GM19240 (cell line): ENCODE results near the gene TRAF7.
"Not testable (repeated sequence)": the region's sequence is repeated elsewhere in the genome, so short reads cannot be mapped to it uniquely, and the experiment has no call there.

ENCODE experiments used
- DNase-seq: peaks from one replicate; pipeline ENCODE4 v3.0.0; 2011; ENCODE audit warnings: low spot score; ENCODE audit not compliant: insufficient read length

TRAF7 gene

DNA sequence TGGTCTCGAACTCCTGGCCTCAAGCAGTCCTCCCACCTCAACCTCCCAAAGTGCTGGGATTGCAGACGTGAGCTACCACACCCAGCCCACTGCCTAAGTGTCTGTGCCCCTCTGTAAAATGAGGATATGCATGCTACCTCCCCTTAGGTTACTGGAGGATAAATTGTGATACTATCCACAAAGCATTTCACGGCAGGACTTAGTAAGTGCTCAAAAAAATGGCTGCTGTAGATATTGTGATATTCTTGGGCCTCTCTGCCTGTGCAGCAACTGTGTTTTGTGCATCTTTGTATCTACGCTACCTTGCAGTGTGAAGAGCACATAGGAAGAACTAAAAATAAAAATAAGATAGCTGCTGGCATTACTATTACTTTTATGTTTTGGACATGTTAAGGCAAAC lies 42.7 kb downstream of the TRAF7 start:
- no peak for DNase-seq

DNA sequence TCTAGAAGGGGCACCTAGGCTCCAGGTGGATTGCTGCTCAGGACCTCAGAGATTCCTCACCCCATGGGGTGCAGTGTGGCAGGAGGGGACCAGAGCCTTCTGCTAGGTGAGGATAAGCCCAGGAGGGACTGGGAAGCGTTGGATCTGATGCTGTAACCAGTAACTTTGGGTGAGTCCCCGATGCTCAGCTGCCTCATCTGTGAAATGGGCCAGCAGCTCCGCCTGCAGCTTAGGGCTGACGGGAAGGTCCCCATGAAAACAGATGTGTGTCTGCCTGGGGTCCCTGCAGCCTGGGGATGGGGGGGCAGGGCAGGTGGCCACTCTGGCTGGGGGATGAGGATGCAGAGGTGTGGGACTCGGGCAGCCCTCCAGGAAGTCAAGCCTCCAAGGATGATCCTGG lies 43.5 kb downstream of the TRAF7 start:
- DNase-seq: no peak

DNA sequence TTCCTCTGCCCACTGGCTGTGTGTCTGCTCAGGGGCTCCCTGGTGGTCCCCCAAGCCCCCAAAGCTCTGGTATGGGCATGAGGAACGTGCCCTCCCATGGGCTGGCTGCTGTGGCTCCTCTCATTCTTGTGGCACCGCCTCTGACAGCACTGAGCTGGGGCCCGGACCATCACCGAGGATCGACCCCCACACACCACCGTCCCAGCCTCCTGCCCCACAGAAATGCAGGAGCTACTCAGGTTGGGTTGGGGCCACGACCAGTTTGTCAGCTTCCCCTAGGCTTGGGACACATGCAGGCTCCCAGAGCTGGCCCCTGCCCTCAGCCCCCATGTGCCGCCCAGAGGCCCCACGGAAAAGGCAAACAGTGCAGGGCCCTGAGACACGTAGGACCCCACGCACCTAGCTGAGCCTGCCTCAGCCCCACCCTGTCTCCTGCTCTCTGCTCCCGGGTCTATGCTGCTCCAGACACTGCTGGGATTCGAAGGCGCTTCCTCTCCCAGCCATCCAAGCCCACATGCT lies 44.1 kb downstream of the TRAF7 start:
- DNase-seq: no peak

DNA sequence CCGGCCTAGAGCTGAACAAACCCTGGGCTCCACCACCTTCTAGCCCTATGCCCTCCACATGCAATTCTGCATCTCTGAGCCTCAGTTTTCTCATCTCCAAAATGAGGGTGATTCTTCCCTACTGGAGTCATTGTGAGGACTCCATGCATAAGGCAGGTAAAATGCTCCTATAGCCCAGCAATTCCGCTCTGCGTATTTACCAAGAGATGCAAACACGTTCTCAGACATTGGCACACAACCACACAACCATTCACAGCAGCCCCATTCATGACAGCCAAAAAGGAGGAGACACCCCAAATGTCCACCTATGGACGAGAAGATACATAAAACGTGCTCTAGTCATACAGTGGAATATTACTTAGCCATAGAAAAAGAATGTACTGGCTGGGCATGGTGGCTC lies 44.7 kb downstream of the TRAF7 start:
- DNase-seq: no peak

DNA sequence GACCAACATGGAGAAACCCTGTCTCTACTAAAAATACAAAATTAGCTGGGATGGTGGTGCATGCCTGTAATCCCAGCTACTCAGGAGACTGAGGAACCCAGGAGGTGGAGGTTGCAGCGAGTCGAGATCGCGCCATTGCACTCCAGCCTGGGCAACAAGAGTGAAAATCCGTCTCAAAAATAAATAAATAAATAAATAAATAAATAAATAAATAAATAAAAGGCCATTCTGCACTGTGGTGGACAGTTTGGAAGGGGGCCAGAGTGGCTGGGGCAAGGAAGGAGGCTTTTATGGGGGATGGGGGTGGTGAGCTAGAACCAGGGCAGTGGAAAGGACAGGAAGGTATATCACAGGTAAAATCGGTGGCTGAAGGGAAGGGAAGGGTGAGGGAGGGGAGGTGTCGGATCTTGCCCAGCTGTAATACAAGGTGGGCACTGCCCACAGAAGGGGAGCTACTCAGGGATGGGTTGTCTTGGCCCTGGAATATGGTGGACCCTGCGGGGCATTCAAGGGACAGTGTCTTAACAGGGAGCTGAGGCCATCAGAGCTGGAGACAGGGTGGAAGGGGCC lies 47.6 kb downstream of the TRAF7 start:
- DNase-seq: not testable (repeated sequence)

DNA sequence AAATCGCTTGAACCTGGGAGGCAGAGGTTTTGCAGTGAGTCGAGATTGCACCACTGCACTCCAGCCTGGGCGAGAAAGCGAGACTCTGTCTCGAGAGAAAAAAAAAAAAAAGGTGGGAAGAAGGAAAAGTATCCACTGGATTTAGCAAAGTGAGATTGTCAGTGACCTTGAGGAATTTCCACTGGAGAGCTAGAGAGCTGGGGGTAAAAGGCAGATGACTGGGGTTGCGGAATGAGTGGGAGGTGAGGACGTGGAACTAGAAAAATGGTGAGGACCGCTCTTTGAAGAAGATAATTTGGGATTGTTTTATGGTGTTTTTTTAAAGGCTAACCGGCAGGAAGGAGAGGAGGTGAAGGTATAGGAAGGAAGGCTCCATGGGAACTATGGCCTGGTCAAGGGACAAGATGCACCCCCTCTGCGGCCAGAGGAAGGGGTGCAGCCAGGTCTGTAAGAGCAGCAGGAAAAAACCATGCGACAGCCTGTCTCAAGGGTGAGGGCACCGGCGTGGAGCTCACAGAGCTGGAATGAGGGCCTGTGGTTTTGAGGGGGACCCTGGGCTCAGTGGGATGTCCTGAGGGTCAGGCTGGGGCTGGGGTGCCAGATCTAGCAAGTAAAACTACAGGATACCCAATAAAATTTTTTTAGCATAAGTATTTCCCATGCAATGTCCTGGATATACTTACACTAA lies 49.0 kb downstream of the TRAF7 start:
- no peak for DNase-seq

DNA sequence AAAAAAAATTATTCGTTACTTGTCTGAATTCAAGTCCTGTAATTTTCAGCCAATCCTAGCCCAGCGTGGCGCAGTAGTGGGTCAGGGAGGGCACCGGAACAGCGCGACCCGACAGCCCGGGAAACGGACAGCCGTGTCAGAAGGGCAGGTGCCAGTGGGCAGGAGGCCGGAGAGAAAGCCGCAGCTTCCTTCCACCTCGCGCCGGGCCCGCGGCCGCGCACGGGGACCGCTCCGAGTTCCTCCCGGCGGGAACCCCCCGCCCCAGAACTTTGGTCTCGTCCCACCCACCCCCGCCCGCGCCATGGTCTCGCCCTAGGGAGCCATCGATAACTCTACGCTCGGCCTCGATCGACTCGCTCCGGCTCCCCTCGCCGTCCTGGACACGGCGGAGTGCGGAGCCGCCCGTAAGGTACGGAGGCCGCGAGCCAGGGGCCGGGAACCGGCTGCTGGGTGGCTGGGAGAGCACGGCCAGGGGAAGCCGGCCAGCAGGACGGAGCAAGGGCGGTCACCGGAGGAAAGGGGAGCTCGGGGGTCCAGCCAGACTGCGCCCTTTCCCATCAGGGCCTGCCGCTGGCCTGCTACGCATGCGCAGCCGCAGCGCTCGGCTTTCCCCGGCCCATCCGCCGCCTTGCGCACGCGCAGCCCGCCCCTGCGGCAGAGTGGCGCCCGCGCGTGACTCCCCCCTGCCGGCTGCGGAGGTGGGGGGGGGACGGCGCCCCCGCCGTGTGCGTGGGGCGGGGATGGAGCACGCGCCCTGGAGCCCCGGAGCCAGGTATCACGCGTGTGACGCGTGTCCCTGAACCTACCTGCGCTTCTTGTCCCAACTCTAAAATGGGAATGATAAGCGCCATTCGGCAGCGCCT lies 49.8 kb downstream of the TRAF7 start, which contains the start of gene MLST8:
Gene MLST8 (plus strand): TSS at position 351 of the 863 bp plus-strand sequence. CDS start 632 bp downstream, outside the sequence.
- DNase-seq: peak; percentile 99

DNA sequence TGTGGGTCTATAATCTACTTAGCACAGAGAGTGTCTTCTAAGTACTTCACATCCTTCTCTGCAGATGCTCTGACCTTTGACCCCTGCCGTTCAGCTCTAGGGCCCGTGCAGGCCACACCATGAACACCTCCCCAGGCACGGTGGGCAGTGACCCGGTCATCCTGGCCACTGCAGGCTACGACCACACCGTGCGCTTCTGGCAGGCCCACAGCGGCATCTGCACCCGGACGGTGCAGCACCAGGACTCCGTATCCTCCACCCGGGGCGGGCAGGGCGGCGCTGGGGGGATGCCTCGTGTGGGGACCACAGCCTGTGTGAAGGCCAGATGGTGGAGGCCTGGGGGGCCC lies 50.4 kb downstream of the TRAF7 start:
- DNase-seq: no peak

DNA sequence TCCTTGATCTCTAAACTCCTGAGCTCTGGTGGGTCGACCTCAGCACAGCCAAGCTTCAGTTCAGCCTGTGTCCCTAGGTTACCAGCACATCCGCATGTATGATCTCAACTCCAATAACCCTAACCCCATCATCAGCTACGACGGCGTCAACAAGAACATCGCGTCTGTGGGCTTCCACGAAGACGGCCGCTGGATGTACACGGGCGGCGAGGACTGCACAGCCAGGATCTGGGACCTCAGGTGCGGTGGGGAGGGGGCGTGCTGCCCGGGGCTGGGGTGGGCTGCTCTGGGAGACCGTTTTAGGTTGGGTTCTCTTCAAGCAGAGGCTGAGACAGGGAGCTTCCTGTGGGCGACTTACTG lies 50.8 kb downstream of the TRAF7 start:
- no peak for DNase-seq

DNA sequence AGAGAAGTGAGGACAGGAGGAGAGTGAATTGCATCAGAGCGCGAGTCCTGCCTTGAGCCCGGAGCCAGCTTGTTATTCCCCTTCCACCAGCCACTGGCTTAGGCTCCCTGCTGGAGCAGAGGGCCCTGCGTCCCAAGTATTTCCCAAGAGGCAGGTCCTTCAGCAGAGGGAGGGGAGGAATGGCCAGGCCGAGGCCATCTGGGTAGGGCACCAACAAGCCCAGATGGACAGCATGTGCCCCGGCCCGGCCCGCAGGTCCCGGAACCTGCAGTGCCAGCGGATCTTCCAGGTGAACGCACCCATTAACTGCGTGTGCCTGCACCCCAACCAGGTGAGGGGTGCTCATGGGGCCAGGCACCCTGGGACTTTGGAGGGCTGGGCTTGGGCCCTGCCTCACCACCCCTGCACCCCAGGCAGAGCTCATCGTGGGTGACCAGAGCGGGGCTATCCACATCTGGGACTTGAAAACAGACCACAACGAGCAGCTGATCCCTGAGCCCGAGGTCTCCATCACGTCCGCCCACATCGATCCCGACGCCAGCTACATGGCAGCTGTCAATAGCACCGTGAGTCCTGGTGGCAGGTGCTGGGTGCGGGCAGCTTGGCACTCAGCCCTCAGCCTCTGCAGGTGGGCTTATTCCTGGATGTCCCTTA lies 51.3 kb downstream of the TRAF7 start:
- no peak for DNase-seq

DNA sequence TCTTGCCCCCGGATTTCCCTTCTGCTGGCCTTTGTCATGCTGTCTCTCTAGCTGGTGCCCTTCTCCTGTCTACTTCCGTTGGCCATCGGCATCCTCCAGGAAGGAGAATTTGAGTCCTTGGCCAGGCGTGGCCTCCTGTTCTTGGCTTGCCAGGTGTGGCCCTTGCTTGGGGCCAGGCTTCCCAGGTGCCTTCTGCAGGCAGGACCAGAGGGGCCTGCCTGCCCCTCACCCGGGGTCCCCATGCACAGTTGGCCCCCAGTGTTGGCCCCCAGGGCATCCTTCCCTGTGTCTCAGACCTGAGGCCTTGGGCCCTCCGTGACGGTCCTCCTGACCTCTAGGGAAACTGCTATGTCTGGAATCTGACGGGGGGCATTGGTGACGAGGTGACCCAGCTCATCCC lies 52.3 kb downstream of the TRAF7 start:
- DNase-seq: no peak

DNA sequence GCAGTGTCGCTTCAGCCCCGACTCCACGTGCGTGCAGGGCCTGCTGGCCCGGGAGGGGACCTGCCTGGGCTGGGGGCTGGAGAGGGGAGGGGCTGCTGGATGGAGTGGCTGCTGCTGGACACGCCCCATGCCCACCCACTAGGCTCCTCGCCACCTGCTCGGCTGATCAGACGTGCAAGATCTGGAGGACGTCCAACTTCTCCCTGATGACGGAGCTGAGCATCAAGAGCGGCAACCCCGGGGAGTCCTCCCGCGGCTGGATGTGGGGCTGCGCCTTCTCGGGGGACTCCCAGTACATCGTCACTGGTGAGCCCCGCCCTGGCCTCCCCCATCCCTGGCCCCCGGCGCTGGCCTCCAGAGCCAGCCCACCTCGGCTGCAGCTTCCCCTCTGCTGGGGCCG lies 52.7 kb downstream of the TRAF7 start:
- no peak for DNase-seq

DNA sequence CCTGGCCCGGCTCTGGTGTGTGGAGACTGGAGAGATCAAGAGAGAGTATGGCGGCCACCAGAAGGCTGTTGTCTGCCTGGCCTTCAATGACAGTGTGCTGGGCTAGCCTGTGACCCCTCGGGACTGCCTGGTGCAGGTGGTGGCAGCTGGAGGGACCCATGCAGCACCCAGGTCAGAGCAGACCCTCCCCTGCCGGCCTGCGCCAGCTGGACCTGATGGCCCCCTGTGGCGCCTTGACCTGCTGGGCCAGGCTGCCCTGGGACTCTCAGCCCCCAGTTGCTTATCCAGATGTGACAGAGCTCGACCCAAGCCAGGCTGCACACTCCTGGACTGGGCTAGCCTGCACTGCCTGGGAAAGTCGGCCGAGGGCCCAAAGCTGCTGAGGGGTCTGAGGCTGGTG lies 53.2 kb downstream of the TRAF7 start:
- DNase-seq: no peak

DNA sequence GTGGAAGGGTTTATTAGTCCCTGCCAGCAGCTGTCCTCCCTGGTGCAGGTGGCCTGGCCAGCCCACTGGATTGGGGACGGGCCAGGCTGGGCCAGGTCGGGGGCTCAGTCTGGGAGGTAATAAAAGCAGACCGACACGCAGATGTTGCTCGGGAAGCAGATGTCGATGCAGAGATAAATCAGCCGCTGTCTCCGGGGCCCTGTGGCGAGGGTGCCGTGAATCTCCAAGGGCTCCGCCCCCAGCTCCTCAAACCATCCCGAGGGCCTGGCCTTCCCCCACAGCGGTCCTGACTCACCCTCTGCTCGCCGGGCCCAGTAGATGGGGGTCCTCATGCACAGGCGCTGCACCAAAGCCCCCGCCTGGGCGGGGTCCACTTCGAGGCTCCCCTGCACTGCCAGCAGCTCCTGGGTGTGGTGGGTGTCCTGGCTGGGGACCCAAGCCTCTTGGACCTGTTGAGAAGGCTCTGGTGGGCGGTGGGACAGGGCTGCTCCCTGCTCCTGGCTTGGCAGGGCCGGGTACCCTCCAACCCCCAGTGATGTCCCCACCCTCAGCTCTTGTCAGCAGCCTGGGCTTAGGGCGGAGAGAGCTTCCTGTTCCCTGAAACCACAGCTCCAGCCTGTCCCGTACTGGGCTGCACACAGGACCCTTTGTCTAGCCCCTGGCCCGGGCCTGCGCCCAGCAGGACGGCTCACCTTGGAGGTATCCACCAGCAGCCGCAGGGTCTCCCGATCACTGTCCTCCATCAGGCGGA lies 53.9 kb downstream of the TRAF7 start:
- DNase-seq: no peak

DNA sequence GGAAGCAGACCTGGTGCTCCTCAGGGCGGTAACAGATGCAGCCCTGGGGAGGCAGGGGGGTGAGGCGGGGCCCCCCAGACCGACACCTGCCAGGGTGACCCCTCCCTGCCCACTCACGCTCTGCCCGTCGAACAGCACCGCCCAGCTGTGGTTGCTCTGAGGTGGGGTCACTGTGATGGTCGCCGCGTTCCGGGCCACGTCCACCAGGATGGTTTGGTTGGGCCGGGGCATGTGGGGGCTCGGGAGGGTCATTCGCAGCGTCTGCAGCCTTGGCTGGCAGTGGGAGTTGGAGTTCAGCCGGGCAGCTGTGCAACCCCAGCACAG lies 54.4 kb downstream of the TRAF7 start:
- no peak for DNase-seq

DNA sequence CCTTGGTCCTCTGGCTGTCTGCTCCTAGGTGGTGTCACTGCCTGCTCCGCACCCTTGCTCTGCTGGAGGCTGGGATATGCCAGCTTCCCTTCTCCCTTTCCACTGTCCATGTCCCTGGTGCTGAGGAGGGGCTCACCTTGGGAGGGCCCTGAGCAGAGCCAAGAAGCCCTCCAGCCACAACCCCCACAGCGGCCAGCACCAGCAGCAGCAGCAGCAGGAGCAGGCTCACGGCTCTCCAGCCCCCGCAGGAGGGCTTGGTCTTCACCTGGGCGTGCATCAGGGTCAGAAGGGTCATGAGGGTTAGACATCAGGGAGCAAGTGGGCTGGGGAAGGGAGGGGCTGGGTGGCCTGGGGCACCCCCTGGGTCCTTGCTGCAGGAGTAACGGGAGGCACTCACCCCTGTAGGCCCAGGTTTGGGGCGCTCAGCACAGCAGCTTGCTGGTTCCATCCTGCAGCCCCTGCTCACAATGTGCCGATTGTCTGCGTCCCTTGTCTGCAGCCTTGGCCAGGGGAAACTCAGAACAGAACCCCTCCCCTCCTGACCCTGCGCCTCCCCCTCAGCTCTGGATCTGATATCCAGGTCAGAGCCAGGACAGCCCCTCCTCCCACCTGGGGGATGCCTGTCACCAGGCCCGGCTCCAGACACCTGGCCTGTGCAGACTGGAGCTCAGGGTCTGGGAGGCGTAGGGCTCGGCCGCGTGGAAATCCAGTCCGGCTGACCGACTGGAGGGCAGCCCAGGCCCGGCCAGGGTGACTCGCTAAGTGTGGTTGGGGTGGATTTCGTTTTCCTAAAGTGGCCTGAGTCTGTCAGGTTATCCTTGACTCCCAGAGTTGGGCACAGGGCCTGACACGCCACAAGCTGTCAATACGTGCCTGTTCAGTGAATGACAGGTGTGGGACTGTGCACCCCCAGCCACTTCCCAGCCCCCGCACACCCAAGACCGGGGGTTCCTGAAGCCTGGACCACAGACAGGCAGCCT lies 55.1 kb downstream of the TRAF7 start, which contains the start of gene BRICD5:
Gene BRICD5 (minus strand): TSS at position 478 of the 980 bp plus-strand sequence. CDS start 30 bp downstream, at position 448.
- DNase-seq: no peak

DNA sequence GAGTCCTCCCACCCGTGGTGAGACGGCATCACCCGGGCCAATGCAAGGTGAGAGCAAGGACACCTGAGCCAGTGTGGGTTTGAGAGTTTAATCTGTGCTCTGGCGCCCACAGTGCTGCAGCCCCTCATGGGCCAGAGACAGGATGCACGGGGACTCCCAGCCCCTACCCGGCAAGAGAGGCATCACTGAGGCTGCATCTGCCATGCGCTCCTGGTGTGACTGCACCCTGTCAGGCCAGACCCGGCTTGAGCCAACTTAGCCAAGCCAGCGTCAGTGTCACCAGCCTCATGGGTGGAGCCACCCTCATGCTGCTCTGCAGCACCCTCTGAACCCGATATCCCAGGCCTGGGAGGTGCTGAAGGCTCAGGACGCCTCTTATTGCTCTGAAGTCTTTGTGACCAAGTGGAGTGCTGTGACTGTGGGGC lies 56.4 kb downstream of the TRAF7 start:
- no peak for DNase-seq

DNA sequence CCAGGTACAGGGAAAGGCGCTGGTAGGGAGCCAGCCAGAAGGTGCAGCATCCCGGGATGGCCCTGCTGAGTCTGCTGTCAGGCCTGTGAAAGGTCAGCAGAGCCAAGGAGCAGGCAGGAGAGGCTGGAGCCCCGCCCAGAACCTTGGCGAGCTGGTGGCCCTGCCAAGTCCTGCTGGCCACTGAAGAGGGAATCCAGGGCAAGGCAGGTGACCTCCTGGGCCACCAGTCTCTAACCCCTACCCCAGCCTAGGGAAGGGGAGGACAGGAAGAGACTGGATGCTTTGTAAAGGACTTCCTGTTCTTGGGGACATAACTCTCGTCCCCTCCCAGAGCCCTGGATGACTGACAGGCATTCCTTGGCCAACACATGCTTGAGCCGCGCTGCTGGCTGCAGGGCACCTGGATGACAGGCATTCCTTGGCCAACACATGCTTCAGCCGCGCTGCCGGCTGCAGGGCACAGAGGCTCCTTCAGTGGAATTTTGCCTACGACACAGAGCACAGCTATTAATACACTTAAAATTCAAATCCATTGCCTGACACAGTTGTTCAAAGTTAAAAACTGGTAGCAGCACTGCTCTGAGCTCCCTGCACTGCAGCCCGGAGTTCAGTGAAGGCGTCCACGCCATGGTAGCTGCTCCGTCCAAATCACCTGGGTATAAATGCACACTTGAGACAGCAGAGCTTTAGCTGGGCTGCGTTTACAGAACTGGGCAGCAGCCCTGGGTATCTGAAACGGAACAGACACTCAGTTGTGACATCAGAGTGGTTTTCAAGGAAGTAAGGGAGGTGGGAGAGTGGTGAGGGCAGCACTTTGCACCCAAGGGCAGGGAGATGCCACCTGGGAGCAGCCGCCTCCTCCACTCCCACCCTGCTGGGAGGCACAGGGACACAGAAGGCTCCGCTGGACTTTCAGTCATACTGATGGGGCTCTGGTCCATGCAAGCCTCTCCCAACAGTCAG lies 57.1 kb downstream of the TRAF7 start:
- DNase-seq: no peak
